ENCODE data around the gene CDYL2. TPM values are rescaled to one million over a fixed set of nuclear protein-coding genes. Genes with fewer than 3 reads are reported as not detected.
A peak's percentile ranks its signal among the peaks of the same experiment; 100 is the strongest.

The CDYL2 gene
- total RNA-seq, 6 experiments from 2014 or later, result 15.4 to 22.5 (median 20.6) TPM

DNA sequence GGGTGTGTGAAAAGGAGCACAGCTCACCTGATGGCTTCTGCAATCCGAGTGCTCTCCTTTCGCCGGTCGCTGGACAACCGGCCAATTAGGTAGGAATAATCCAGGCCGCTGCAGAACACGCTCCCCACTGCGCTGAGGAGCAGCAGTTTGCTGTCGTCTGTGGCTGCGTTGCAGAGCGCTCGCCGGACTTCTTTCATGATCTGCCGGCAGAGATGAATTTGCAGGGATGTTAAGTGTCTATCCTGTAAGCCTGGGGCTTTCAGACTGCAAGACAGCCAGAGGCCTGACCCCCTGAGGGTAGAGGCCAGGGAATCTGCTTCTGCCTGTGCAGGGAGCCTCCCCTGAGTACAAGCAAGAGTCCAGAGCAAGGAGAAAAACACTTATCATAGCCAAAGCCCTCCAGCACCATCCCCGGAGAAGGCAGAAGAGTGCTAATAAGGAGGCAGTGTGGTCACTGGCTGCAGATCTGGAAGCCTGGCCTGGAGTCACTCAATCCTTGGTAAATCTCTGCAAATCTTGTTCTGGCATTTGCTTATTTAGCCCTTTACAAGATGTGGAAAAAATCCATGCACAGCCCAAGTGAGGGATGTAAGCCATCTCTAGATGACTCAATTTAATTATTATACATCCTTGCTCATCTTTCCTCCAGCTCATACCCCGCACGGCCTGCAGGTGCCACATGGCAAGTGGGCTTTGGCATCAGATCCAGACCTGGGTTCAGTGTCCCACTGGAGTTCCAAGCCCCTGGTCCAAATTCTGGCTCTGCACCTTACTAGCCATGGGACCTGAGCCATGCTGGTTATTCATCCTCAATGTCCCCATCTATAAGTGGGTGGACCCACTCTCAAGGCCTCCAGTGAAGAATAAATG is 183.4 kb downstream of the CDYL2 start:
- H3K36me3 Mint-ChIP-seq (ENCODE audit: low read depth), result peaks cover 25% of the 10 kb centered on the region

DNA sequence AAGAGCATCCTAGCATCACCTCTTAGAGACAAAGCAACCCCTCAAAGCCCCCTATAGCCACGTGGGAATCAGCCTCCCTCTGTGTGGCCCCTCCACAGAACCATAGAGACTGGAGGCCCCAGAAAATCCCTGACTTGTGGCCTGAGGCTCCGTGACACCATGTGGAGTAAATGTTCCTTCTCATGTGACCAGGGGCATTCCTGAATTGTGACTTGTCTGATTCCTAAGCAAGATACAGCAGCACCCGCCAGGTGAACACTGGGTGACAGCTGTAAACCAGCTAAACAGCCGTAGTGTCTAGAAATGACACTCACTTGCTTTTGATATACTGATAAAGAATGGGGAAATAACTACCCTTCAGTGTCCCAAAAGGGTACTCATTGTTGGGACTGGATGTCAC is 184.6 kb downstream of the CDYL2 start:
- DNase-seq, result peak; percentile 54
- H3K4me1 Mint-ChIP-seq (ENCODE audit: low read depth), result peaks cover 58% of the 10 kb centered on the region
- H3K4me3 Mint-ChIP-seq, result no peak overlapping the region
- H3K27me3 Mint-ChIP-seq (ENCODE audit: insufficient read depth), result peaks cover 2% of the 10 kb centered on the region
- H3K9me3 Mint-ChIP-seq, result peaks cover 6% of the 10 kb centered on the region; the same call in 1 of the 2 replicates
- TF ChIP-seq CTCF (IDR thresholded peaks at IDR 0.05), result no peak
- peak overlapping the region; percentile 3; the same call in 1 of the 2 replicates for H3K27ac Mint-ChIP-seq
- peaks cover 17% of the 10 kb centered on the region for H3K36me3 Mint-ChIP-seq (ENCODE audit: low read depth)

More for the DNA sequence above, 183.4 kb downstream of the CDYL2 start:
- no peak overlapping the region; the same call in 1 of the 2 replicates for H3K4me3 Mint-ChIP-seq
- peak; percentile 42 for TF ChIP-seq CTCF (IDR thresholded peaks at IDR 0.05)
- no peak overlapping the region; the same call in 1 of the 2 replicates for H3K27ac Mint-ChIP-seq
- H3K4me1 Mint-ChIP-seq (ENCODE audit: low read depth), result peaks cover 46% of the 10 kb centered on the region
- H3K27me3 Mint-ChIP-seq (ENCODE audit: insufficient read depth), result peaks cover 2% of the 10 kb centered on the region
- peaks cover 6% of the 10 kb centered on the region; the same call in 1 of the 2 replicates for H3K9me3 Mint-ChIP-seq
- DNase-seq, result peak; percentile 52

DNA sequence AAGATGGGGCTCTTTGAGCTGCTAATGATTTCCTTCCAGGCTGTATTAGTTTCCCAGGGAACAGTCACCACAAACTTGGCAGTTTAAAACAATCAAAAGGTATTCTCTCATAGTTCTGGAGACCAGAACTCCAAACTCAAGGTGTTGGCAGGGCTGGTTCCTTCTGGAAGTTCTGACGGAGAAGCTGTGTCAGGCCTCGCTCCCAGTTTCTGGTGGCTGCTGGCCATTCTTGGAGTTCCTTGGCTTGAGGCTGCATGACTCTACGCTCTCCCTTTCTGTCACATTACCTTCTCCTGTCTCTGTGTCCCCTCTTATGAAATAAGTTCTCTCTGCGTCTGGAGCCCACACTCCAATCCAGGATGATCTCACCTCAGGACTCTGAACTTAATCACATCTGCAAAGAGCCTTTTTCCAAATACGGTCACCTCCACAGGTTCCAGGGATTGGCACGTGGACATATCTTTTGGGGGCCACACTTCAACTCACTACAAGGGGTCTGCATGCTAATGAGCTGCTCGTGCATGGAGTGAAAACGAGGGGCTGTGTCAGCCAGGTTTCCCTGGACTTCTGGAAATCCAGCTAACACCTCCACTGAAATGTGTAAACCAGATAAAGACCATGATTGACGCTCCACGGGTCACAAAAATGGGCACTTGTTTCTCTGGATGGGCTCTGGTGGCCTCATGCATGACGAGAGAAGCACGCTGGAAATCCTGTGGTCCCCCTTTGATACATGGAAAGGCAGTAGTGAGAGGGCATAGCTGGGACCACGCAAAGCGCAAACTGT is 185.3 kb downstream of the CDYL2 start:
- no peak for TF ChIP-seq CTCF (IDR thresholded peaks at IDR 0.05)
- Mint-ChIP-seq H3K27me3 (ENCODE audit: insufficient read depth) (peaks cover 2% of the 10 kb centered on the region), H3K27ac (no peak overlapping the region), H3K9me3 (peaks cover 3% of the 10 kb centered on the region; the same call in 1 of the 2 replicates), H3K4me1 (ENCODE audit: low read depth) (peaks cover 64% of the 10 kb centered on the region), H3K36me3 (ENCODE audit: low read depth) (peaks cover 13% of the 10 kb centered on the region), H3K4me3 (no peak overlapping the region)
- no peak for DNase-seq

DNA sequence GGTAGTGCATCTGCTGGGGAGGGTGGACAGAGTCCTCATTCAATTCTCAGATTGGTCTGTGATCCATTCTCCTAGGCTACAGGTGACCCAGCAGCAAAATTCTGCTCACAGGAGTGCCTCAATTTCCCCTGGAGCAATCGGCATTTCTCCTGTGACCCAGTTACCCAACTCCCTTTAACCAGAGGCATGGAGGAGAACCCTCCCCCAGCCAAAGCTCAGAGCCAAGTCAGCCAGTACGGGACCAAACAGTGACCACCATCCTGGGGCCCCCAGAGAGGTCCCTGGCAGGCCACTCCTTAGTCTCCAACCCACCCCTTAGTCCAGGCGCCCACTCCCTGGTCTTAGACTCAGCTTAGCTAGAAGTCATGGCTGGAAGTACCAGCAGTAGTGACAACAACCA is 188.0 kb downstream of the CDYL2 start:
- Mint-ChIP-seq H3K4me3 (no peak overlapping the region), H3K4me1 (ENCODE audit: low read depth) (peaks cover 67% of the 10 kb centered on the region), H3K27ac (peak overlapping the region; percentile 16; the same call in 1 of the 2 replicates), H3K27me3 (ENCODE audit: insufficient read depth) (peaks cover 2% of the 10 kb centered on the region), H3K9me3 (peaks cover 4% of the 10 kb centered on the region; the same call in 1 of the 2 replicates), H3K36me3 (ENCODE audit: low read depth) (peaks cover 25% of the 10 kb centered on the region)
- DNase-seq, result no peak
- no peak for TF ChIP-seq CTCF (IDR thresholded peaks at IDR 0.05)

GRCh38 chr16:80615735-80616134 is 188.7 kb downstream of the CDYL2 start:
- peak overlapping the region; percentile 86 for H3K27ac Mint-ChIP-seq
- DNase-seq, result no peak
- peaks cover 2% of the 10 kb centered on the region for H3K27me3 Mint-ChIP-seq (ENCODE audit: insufficient read depth)
- H3K4me3 Mint-ChIP-seq, result peak overlapping the region; percentile 77
- H3K9me3 Mint-ChIP-seq, result peaks cover 4% of the 10 kb centered on the region; the same call in 1 of the 2 replicates
- peaks cover 25% of the 10 kb centered on the region for H3K36me3 Mint-ChIP-seq (ENCODE audit: low read depth)
- peaks cover 66% of the 10 kb centered on the region for H3K4me1 Mint-ChIP-seq (ENCODE audit: low read depth)
- TF ChIP-seq CTCF (IDR thresholded peaks at IDR 0.05), result no peak

All from HFFc6 (cell line).